ENCODE data around the gene CNTRL. TPM values are rescaled to one million over a fixed set of nuclear protein-coding genes. Genes with fewer than 3 reads are reported as not detected.
"Not testable (repeated sequence)": the region's sequence is repeated elsewhere in the genome, so short reads cannot be mapped to it uniquely, and the experiment has no call there.

Gene CNTRL
- total RNA-seq, 1 donor from 2014 or later = 3.5 TPM

GRCh38 chr9:121178676-121179372, 104.1 kb downstream of the CNTRL start:
- DNase-seq (ENCODE audit: low read depth) = no peak

- not testable (repeated sequence) for DNase-seq (ENCODE audit: low read depth)
These were observed 104.6 kb downstream of the CNTRL start for GRCh38 chr9:121179373-121179721.

GRCh38 chr9:121179930-121180681, 105.4 kb downstream of the CNTRL start:
- no peak for DNase-seq (ENCODE audit: low read depth)

DNA sequence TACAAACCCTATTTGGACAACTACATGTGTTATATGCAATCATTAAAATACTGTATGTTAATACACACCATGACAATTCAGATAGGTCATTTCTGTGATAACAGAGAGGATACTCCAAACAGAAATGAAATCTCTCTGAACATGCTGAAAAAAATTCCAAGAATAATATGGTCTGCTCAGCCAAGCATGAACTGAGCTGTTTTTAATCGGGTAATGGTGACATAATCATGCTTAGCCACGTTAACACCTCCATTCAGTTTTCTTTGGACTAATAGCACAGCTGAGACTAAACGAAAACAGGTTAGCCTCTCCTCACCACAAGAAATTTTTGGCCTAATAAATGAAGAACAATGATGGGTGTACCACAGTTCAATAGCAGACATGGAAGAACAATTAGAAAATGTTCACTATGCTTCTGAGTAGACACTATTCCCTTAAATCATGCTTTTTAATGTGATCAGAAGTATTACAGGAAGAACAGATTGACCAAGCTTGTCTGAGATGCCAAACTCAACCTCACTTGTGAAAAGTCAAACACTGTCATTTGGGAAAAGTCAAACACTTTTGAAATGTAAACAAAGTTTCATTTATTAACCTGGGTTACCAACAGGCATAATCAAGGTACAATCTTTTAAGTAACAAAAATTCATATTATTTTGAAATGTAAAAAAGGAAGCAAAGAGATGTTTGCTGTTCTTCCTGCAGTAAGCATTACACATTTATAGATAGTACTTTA, 107.5 kb downstream of the CNTRL start:
- DNase-seq (ENCODE audit: low read depth) = no peak

- DNase-seq (ENCODE audit: low read depth) = no peak
These were observed 108.2 kb downstream of the CNTRL start for GRCh38 chr9:121182989-121183388.

- DNase-seq (ENCODE audit: low read depth) = no peak
These were observed 109.1 kb downstream of the CNTRL start for GRCh38 chr9:121183666-121184423.

DNA sequence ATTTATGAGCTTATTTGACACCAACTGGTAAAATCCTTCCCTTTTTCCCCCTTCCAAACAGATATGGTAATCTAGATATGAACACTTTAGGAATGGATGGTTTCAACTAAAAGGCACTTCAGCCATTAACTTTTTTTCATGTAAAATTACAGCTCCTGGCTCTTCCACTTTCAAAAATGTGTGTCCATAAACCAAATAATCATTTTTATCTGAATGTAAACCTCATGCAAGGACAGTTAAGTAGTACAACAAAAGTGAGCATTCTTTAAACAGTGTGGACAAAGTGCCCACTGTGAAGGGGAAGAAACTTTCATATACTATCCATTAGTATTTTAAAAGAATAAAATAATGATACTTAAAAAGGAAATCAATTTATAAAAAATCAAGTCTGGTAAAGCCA, 109.7 kb downstream of the CNTRL start:
- no peak for DNase-seq (ENCODE audit: low read depth)

- DNase-seq (ENCODE audit: low read depth) = no peak
These were observed 110.5 kb downstream of the CNTRL start for GRCh38 chr9:121185178-121185745.

DNA sequence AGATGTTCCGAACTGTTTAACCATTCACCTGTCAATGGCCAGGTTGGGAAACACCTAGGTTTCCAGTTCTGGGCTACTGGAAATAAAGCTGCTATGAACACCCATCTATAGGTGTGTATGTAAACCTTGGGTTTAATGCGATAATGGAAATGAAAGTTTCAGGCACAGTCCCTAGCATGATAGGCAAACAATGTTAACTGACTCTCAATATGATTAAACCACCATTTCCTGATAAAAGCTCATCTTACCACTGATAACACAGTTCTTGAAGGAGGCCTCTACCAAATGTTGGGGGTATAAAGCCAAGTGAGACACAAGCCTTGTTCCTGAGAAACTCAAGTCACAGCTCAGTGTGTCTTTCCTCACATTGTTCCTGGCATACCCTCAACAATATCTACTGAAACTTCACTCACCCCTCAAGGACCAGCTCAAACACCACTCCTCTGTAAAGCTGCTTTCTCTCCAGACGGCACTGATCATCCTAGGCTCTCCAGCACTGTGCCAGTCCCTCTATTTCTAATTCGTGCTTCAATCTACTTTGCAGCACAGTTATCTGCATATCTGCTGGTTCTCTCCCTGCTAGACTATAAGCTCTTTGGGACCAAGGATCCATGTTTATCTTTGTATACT, 111.1 kb downstream of the CNTRL start:
- no peak for DNase-seq (ENCODE audit: low read depth)

GRCh38 chr9:121187636-121188305, 113.0 kb downstream of the CNTRL start:
- DNase-seq (ENCODE audit: low read depth) = no peak

DNA sequence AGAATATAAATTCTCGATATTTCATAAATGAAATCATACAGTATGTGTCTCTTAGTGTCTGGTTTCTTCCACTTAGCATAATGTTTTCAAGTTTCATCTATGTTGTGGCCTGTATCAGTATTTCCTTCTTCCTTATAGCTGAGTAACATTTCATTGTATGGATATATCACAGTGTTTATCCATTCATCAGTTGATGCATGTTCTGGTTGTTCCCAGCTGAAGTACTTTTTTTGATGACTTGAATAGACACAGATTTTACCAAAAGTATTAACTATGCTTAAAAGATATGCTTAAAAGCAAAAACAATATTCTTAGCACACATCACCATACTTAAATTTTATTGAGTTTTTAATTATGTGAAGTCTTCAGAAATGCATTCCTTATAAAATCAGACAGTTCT, 114.3 kb downstream of the CNTRL start:
- DNase-seq (ENCODE audit: low read depth) = no peak

DNA sequence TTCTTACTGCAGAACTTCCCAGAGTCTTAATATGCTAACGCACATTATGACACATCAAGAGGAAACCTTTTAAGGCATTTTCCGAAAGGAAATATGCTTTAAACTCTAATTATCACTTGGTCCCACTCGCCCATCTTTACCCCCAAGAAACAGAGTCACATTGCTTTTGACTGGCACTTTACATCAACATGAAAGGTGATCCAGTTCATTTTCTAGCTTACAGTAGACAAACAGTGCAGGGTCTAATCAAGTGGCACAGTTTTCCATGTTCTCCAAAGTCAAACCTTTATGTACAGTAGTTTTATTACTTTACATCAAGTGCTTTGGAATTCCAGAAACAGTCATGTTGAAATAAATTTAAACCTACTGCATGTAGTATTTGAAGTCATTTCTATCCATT, 114.9 kb downstream of the CNTRL start:
- no peak for DNase-seq (ENCODE audit: low read depth)

DNA sequence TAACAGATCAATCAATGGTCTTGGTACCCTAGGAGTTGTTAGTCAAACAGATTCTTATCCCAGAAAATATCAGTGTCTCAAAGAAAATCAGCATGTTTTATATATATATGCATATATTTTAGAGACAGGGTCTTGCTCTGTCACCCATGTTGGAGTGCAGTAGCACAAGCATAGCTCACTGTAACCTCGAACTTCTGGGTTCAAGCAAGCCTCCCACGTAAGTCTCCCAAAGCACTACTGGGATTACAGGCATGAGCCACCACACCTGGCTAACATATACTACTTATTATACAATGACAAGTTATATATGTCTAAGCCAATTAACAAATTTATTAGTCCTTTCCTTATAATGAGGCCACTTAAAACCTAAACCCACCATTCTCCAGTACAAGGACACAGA, 116.5 kb downstream of the CNTRL start:
- DNase-seq (ENCODE audit: low read depth) = no peak

DNA sequence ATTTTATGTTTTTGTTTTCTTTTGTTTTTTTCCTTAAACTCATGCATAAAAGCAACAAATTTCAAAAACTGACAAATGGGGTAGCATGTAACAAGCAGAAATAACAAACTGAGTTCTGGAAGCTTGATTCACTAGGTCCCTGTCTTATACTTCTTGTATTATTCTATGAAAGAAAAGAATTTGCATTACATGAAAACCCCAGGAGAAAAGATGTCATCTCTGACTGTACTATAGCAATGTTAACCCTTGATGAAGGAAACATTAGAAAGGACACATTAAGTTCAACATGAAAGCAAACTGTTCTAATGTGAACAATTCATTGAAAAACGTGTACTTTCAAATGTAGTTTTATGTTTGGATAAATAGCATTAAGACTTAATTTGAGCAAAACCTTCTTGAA, 117.8 kb downstream of the CNTRL start:
- no peak for DNase-seq (ENCODE audit: low read depth)

- DNase-seq (ENCODE audit: low read depth) = no peak
These were observed 118.3 kb downstream of the CNTRL start for GRCh38 chr9:121192959-121193640.

DNA sequence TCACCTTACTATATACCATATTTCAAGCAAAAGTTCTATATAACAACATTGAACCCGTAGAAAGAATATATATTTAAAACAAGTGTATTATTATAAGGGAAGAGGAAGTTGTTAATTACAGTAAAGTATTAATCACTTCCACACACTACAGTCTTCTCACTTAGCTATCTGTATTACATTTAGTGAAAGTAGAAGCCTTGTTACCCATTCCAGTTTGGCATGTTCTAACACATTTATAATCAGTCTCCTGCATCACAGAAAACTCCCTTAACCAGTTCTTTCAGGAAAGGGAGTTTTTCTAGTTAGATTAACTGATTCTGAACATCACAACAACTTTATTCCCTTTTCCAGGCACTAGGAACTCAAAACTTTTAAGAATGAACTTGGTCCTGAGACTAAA, 120.0 kb downstream of the CNTRL start:
- no peak for DNase-seq (ENCODE audit: low read depth)

GRCh38 chr9:121196389-121196788, 121.6 kb downstream of the CNTRL start:
- DNase-seq (ENCODE audit: low read depth) = no peak

DNA sequence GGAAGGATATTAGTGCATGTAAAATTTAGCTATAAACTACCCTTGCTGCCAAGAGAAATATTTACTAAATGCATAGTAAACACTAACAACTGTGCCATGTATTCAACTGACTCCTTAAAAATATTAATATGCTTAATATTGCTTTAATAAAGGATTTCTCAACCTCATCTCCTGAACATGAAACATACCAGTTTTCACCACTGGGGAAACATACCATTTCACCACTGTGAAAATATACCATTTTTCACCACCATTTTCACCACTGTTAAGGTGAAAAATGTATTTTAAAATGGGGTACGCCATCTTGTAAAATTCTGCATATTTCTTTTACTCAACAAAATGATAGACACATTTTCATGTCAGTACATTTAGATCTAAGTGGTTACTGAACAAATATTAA, 122.4 kb downstream of the CNTRL start:
- DNase-seq (ENCODE audit: low read depth) = no peak

GRCh38 chr9:121198512-121199042, 123.8 kb downstream of the CNTRL start:
- no peak for DNase-seq (ENCODE audit: low read depth)
